Transverse colon (tissue), 4 donors: ENCODE results near the gene AGK. TPM values are rescaled to one million over a fixed set of nuclear protein-coding genes. Genes with fewer than 3 reads are reported as not detected.

Experiments used
- DNase-seq: peaks from one replicate; pipeline ENCODE4 v3.0.0-alpha.2; 2019
- H3K27ac ChIP-seq, 4 donors: fragments of 200-600 bp; sonication (generic); 2 replicates each; pipeline ENCODE4 v1.5.1; 2016 to 2018; ENCODE audit warnings: inconsistent platforms in 4 of 4
- H3K27me3 ChIP-seq: fragments of 200-600 bp; sonication (generic); 2 replicates; pipeline ENCODE4 v1.5.1; 2017; ENCODE audit warnings: inconsistent platforms
- H3K36me3 ChIP-seq, 4 donors: fragments of 200-600 bp; sonication (generic); 2 replicates each; pipeline ENCODE4 v1.5.1; 2017 to 2019; ENCODE audit warnings: inconsistent platforms in 4 of 4
- H3K4me1 ChIP-seq, 4 donors: fragments of 200-600 bp; sonication (generic); 2 replicates each; pipeline ENCODE4 v1.5.1; 2017 to 2020; ENCODE audit warnings: inconsistent platforms in 4 of 4
- H3K4me3 ChIP-seq, 4 donors: fragments of 200-600 bp; sonication (generic); 1 replicate in 1 of 4; 2 replicates in 3 of 4; pipeline versions ENCODE4 v1.5.1 to v1.6.1; 2017 to 2019; ENCODE audit warnings: inconsistent platforms in 4 of 4
- H3K9me3 ChIP-seq, 2 donors: fragments of 200-600 bp; sonication (generic); 2 replicates each; pipeline ENCODE4 v1.5.1; 2017 to 2019; ENCODE audit warnings: inconsistent platforms in 2 of 2
- EP300 ChIP-seq: sonication (generic); formaldehyde crosslinking; IDR thresholded peaks from one replicate; pipeline ENCODE4 v1.6.1; 2017; ENCODE audit warnings: antibody characterized with exemption, low read depth
- POLR2A ChIP-seq: fragments of 450-650 bp; IDR thresholded peaks from one replicate; pipeline ENCODE4 v1.6.1; 2016; ENCODE audit warnings: antibody characterized with exemption, mild to moderate bottlenecking, moderate library complexity
- POLR2AphosphoS5 ChIP-seq, 3 donors: sonication (generic); formaldehyde crosslinking; IDR thresholded peaks; one replicate each; pipeline ENCODE4 v1.6.1; 2016; ENCODE audit warnings: antibody characterized with exemption in 3 of 3
- WGBS, 2 donors: methylation state at CpG; one replicate each; pipeline ENCODE4 v1.1.5; 2018; ENCODE audit warnings: low coverage in 1 of 2; 5-methylcytosine and 5-hydroxymethylcytosine counted together
- in situ Hi-C, 4 donors: fragments of 200-750 bp; cut with MboI; loops; one replicate each; pipeline versions ENCODE4 v1.15.0 to v1.15.1; 2017; ENCODE audit warnings: low sequenced_read_pairs in 3 of 4, low pct_ligation_motif_present in 1 of 4, low pct_unique_long_range_greater_than_20kb in 1 of 4
- intact Hi-C: fragments of 100-400 bp; cut with DNase I; formaldehyde crosslinking; loops from one replicate; pipeline ENCODE4 v1.15.1; 2023; ENCODE audit warnings: low total_unique reads
- total RNA-seq, 4 donors: library from RNA; depleted of rRNA; stranded (reverse); fragments of >200 nt; gene quantifications; one replicate each; pipeline ENCODE4 v1.1.0, GENCODE V29; 2016
- TF ChIP-seq, protein P1 (sequence below), 5 experiments: fragments of 200-600 bp in 3 of 5; fragments of 450-650 bp in 2 of 5; sonication (generic) in 3 of 5; IDR thresholded peaks; 1 replicate in 2 of 5; 2 replicates in 3 of 5; pipeline ENCODE4 v1.5.1; 2016 to 2017; ENCODE audit warnings: antibody characterized with exemption in 5 of 5, inconsistent platforms in 3 of 5, mild to moderate bottlenecking in 2 of 5, moderate library complexity in 1 of 5

AGK gene
- total RNA-seq, 4 donors from 2014 or later: 5.4 to 22.8 (median 19.1) TPM

DNA sequence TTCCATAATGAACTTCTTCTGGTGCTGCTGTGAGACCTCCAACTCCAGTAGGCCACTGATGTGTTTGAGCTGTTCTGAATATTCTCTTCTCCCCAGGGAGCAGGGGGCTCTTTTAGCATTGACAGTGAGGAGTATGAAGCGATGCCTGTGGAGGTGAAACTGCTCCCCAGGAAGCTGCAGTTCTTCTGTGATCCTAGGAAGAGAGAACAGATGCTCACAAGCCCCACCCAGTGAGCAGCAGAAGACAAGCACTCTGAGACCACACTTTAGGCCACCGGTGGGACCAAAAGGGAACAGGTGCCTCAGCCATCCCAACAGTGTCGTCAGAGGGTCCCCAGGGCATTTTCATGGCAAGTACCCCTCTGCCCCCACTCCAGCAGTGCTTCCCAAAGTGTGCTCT is 101.5 kb downstream of the AGK start:
- Histone ChIP-seq H3K4me3 (no peak overlapping the region), H3K4me1 (peaks cover 0 to 16% (median 3%) of the 10 kb centered on the region in 4 donors), H3K9me3 (no peaks in the 10 kb centered on the region), H3K27me3 (no peaks in the 10 kb centered on the region), H3K27ac (no peak overlapping the region), H3K36me3 (peaks cover 0 to 3% (median 0%) of the 10 kb centered on the region in 4 donors)
- DNase-seq: no peak
- TF ChIP-seq, protein P1, sequence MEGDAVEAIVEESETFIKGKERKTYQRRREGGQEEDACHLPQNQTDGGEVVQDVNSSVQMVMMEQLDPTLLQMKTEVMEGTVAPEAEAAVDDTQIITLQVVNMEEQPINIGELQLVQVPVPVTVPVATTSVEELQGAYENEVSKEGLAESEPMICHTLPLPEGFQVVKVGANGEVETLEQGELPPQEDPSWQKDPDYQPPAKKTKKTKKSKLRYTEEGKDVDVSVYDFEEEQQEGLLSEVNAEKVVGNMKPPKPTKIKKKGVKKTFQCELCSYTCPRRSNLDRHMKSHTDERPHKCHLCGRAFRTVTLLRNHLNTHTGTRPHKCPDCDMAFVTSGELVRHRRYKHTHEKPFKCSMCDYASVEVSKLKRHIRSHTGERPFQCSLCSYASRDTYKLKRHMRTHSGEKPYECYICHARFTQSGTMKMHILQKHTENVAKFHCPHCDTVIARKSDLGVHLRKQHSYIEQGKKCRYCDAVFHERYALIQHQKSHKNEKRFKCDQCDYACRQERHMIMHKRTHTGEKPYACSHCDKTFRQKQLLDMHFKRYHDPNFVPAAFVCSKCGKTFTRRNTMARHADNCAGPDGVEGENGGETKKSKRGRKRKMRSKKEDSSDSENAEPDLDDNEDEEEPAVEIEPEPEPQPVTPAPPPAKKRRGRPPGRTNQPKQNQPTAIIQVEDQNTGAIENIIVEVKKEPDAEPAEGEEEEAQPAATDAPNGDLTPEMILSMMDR (IDR thresholded peaks at IDR 0.05): no peak
- no peak for TF ChIP-seq POLR2AphosphoS5 (IDR thresholded peaks at IDR 0.05)
- TF ChIP-seq POLR2A: no peak
- no peak for TF ChIP-seq EP300
- in situ Hi-C loops (no loop called here), intact Hi-C loops (no loop called here)
- 80% methylated on average over 3 of the region's 3 CpGs; no CpG with 5 or more reads in 1 of the 2 donors for WGBS, 2 donors

DNA sequence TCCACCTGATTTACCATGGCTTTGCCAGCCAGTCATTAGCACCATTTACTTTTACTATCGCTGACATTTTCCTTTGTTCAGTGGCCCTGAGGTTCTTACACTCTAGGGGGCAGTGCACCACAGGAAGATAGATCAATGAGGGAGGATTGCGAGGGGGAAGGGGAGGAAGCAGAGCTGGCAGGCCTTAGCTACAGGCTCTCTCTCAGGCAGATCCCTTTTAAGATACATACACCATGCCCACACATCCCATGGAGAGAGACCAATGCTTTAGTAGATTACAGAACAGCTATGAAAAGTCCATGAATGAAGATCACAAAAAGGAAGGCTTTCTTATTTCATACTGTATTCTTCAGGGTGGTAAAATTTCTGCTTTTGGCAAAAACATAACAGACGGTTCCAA is 103.3 kb downstream of the AGK start:
- Histone ChIP-seq H3K36me3 (peaks cover 0 to 3% (median 0%) of the 10 kb centered on the region in 4 donors), H3K4me3 (no peak overlapping the region), H3K27ac (peak overlapping the region in 1 of 4 donors; percentile 10), H3K4me1 (peaks cover 0 to 13% (median 3%) of the 10 kb centered on the region in 4 donors), H3K9me3 (no peaks in the 10 kb centered on the region), H3K27me3 (no peaks in the 10 kb centered on the region)
- no peak for TF ChIP-seq EP300
- TF ChIP-seq, protein P1 (IDR thresholded peaks at IDR 0.05): peak; percentile 55 to 79 (median 60)
- intact Hi-C loops (no loop called here), in situ Hi-C loops (no loop called here)
- DNase-seq: peak; percentile 71
- 38 to 48% methylated on average over 3 of the region's 3 CpGs for WGBS, 2 donors

DNA sequence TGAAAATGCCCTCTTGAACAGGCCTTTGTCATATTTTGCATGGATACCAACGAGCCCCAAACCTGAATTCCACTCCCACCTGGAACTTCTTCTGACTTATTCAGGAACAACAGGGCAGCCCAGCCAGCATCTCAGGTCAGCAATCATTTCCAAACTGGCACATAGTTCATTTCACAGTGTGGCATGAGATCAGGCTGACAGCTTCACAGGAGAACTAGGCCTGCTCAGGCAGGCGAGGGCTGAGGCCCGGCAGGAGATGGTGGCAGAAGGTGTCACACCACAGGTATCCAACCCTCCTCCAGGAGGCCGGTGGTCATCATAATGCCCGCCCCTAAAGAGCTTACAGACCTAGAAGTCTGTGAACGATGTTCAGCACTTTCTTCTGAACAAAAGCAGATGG is 108.3 kb downstream of the AGK start:
- no peak for DNase-seq
- peaks cover 8 to 26% (median 19%) of the 10 kb centered on the region in 4 donors for H3K4me1 ChIP-seq
- 89% methylated on average over 6 of the region's 6 CpGs; no CpG with 5 or more reads in 1 of the 2 donors for WGBS, 2 donors
- in situ Hi-C loops (no loop called here), intact Hi-C loops (no loop called here)
- H3K9me3 ChIP-seq: no peaks in the 10 kb centered on the region
- no peaks in the 10 kb centered on the region for H3K27me3 ChIP-seq
- no peak overlapping the region for H3K27ac ChIP-seq
- H3K4me3 ChIP-seq: no peak overlapping the region
- peaks cover 0 to 7% (median 3%) of the 10 kb centered on the region in 4 donors for H3K36me3 ChIP-seq
- TF ChIP-seq EP300 (no peak), POLR2A (no peak), POLR2AphosphoS5 (IDR thresholded peaks at IDR 0.05) (no peak)
- TF ChIP-seq, protein P1 (IDR thresholded peaks at IDR 0.05): no peak

DNA sequence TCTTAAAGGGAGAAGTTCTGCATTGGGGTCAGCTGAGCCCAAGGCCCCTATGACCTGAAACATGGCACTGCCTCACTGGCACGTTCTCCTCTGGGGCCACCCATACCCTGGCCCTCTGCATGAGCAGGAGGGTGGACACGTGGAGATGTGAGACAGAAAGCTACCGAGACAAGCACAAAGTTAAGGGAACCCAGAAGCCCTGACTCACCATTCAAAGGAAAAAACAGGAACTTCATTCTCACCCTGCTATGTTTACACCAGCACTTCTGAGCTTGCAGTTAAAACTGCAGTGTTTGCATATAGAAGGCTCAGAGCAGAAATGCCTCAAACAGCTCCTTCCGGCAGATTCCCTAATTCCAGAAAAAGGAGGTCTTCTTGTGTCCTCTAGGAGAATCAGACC is 109.0 kb downstream of the AGK start:
- H3K9me3 ChIP-seq: no peaks in the 10 kb centered on the region
- peak overlapping the region in 2 of 4 donors; percentile 13 to 39 for H3K27ac ChIP-seq
- TF ChIP-seq POLR2AphosphoS5 (IDR thresholded peaks at IDR 0.05) (no peak), POLR2A (no peak), EP300 (no peak)
- TF ChIP-seq, protein P1 (IDR thresholded peaks at IDR 0.05): no peak
- WGBS, 2 donors: 55 to 65% methylated on average over 2 to 4 of the region's 4 CpGs
- in situ Hi-C loops (loop anchor here in 1 of 4 donors (10.0 kb wide), 1 partner anchor 85 kb away; no protein-coding TSS in a partner anchor), intact Hi-C loops (no loop called here)
- H3K4me3 ChIP-seq: no peak overlapping the region
- H3K4me1 ChIP-seq: peaks cover 8 to 28% (median 26%) of the 10 kb centered on the region in 4 donors
- no peak for DNase-seq
- no peaks in the 10 kb centered on the region for H3K27me3 ChIP-seq
- peaks cover 0 to 15% (median 7%) of the 10 kb centered on the region in 4 donors for H3K36me3 ChIP-seq
